Prostate gland (tissue), 2 donors: ENCODE measurements around the gene PLCD3. TPM values are rescaled to one million over a fixed set of nuclear protein-coding genes. Genes with fewer than 3 reads are reported as not detected.

Source experiments
- DNase-seq: peaks from one replicate; pipeline ENCODE4 v3.0.0-alpha.2; 2019; ENCODE audit warnings: low spot score
- H3K27ac ChIP-seq, 2 donors: fragments of 200-600 bp; sonication (generic); 2 replicates each; pipeline ENCODE4 v1.5.1; 2017 to 2019
- H3K27me3 ChIP-seq: fragments of 200-600 bp; sonication (generic); replicated peaks from 2 replicates; pipeline ENCODE4 v1.5.1; 2019; ENCODE audit not compliant: insufficient read depth
- H3K36me3 ChIP-seq, 2 donors: fragments of 200-600 bp; sonication (generic); 1 replicate in 1 of 2; 2 replicates in 1 of 2; pipeline versions ENCODE4 v1.5.1 to v1.8.1; 2017 to 2019
- H3K4me1 ChIP-seq: fragments of 200-600 bp; sonication (generic); replicated peaks from 2 replicates; pipeline ENCODE4 v1.5.1; 2019
- H3K4me3 ChIP-seq, 2 donors: fragments of 200-600 bp; sonication (generic); 2 replicates each; pipeline ENCODE4 v1.5.1; 2017 to 2019
- H3K9me3 ChIP-seq: fragments of 200-600 bp; sonication (generic); 2 replicates; pipeline ENCODE4 v1.5.1; 2017
- CTCF ChIP-seq, 4 experiments: fragments of 200-600 bp in 2 of 4; fragments of 450-650 bp in 2 of 4; sonication (generic) in 2 of 4; IDR thresholded peaks; 1 replicate in 3 of 4; 2 replicates in 1 of 4; pipeline ENCODE4 v1.5.1; 2016 to 2019; ENCODE audit warnings: antibody characterized with exemption in 4 of 4, mild to moderate bottlenecking in 2 of 4, moderate library complexity in 2 of 4
- POLR2A ChIP-seq: fragments of 450-650 bp; IDR thresholded peaks from one replicate; pipeline ENCODE4 v1.6.1; 2016; ENCODE audit warnings: antibody characterized with exemption, mild to moderate bottlenecking
- POLR2AphosphoS5 ChIP-seq: sonication (generic); formaldehyde crosslinking; IDR thresholded peaks from one replicate; pipeline ENCODE4 v1.6.1; 2017; ENCODE audit warnings: antibody characterized with exemption
- WGBS: methylation state at CpG from one replicate; pipeline ENCODE4 v1.1.5; 2018; 5-methylcytosine and 5-hydroxymethylcytosine counted together
- intact Hi-C: fragments of 100-400 bp; cut with DNase I; formaldehyde crosslinking; loops from one replicate; pipeline ENCODE4 v1.14.2; 2022
- total RNA-seq, 2 donors: library from RNA; depleted of rRNA; stranded (reverse); fragments of >200 nt; gene quantifications; one replicate each; pipeline ENCODE4 v1.1.0, GENCODE V29; 2016

The PLCD3 gene
- total RNA-seq, 2 donors from 2014 or later, result 34.7 to 154 TPM

- TF ChIP-seq POLR2AphosphoS5, result no peak
- no peak for TF ChIP-seq CTCF (IDR thresholded peaks at IDR 0.05)
- TF ChIP-seq POLR2A, result no peak
- Histone ChIP-seq H3K27ac (peak overlapping the region; percentile 99), H3K4me1 (no peaks in the 10 kb centered on the region), H3K27me3 (no peaks in the 10 kb centered on the region), H3K4me3 (no peak overlapping the region), H3K36me3 (no peaks in the 10 kb centered on the region), H3K9me3 (no peaks in the 10 kb centered on the region)
- WGBS, result 70% methylated on average over 4 of the region's 4 CpGs
- no peak for DNase-seq
- intact Hi-C loops, result loop anchor here (5.0 kb wide), 1 partner anchor 171 kb away; the partner anchor contains the start of gene MAP3K14
Measured at GRCh38 chr17:45146592-45146889, 14.2 kb upstream of the PLCD3 start.

- no peaks in the 10 kb centered on the region for H3K4me1 ChIP-seq
- TF ChIP-seq POLR2A (no peak), POLR2AphosphoS5 (no peak), CTCF (IDR thresholded peaks at IDR 0.05) (no peak)
- intact Hi-C loops, result loop anchor here (5.0 kb wide), 1 partner anchor 171 kb away; the partner anchor contains the start of gene MAP3K14
Measured at GRCh38 chr17:45146166-45146565, 13.9 kb upstream of the PLCD3 start.

GRCh38 chr17:45145035-45145389 is 12.7 kb upstream of the PLCD3 start:
- intact Hi-C loops, result loop anchor here (5.0 kb wide), 1 partner anchor 172 kb away; the partner anchor contains the start of gene MAP3K14
- H3K27me3 ChIP-seq, result no peaks in the 10 kb centered on the region
- H3K27ac ChIP-seq, result peak overlapping the region; percentile 93 to 94
- no peaks in the 10 kb centered on the region for H3K9me3 ChIP-seq
- DNase-seq, result no peak
- H3K36me3 ChIP-seq, result no peaks in the 10 kb centered on the region
- WGBS, result 66% methylated on average over 8 of the region's 8 CpGs
- no peaks in the 10 kb centered on the region for H3K4me1 ChIP-seq
- H3K4me3 ChIP-seq, result peak overlapping the region; percentile 29 to 42
- no peak for TF ChIP-seq CTCF (IDR thresholded peaks at IDR 0.05)
- no peak for TF ChIP-seq POLR2AphosphoS5
- no peak for TF ChIP-seq POLR2A

More at GRCh38 chr17:45146166-45146565, 13.9 kb upstream of the PLCD3 start:
- no peak overlapping the region for H3K4me3 ChIP-seq
- no peaks in the 10 kb centered on the region for H3K9me3 ChIP-seq
- no peak for DNase-seq
- WGBS, result 89% methylated on average over 10 of the region's 10 CpGs
- H3K27me3 ChIP-seq, result no peaks in the 10 kb centered on the region
- no peaks in the 10 kb centered on the region for H3K36me3 ChIP-seq
- peak overlapping the region; percentile 99 for H3K27ac ChIP-seq

GRCh38 chr17:45144199-45145034 is 12.1 kb upstream of the PLCD3 start:
- H3K27ac ChIP-seq, result peak overlapping the region; percentile 93 to 94
- H3K36me3 ChIP-seq, result no peaks in the 10 kb centered on the region
- intact Hi-C loops, result loop anchor here (5.0 kb wide), 1 partner anchor 173 kb away; the partner anchor contains the start of gene MAP3K14
- H3K4me1 ChIP-seq, result no peaks in the 10 kb centered on the region
- WGBS, result 13% methylated on average over 46 of the region's 71 CpGs
- TF ChIP-seq CTCF (IDR thresholded peaks at IDR 0.05) (peak in 1 of 4 experiments; percentile 1), POLR2A (no peak), POLR2AphosphoS5 (no peak)
- peak overlapping the region; percentile 29 to 42 for H3K4me3 ChIP-seq
- DNase-seq, result peak; percentile 56
- no peaks in the 10 kb centered on the region for H3K9me3 ChIP-seq
- no peaks in the 10 kb centered on the region for H3K27me3 ChIP-seq

- Histone ChIP-seq H3K27me3 (no peaks in the 10 kb centered on the region), H3K9me3 (no peaks in the 10 kb centered on the region), H3K27ac (peak overlapping the region; percentile 93 to 94), H3K4me1 (no peaks in the 10 kb centered on the region), H3K36me3 (no peaks in the 10 kb centered on the region), H3K4me3 (peak overlapping the region; percentile 29 to 42)
- WGBS, result 8% methylated on average over 21 of the region's 21 CpGs
- DNase-seq, result peak; percentile 89
- TF ChIP-seq CTCF (IDR thresholded peaks at IDR 0.05) (peak in 1 of 4 experiments; percentile 12), POLR2A (peak; percentile 57), POLR2AphosphoS5 (peak; percentile 84)
- intact Hi-C loops, result no loop called here
Measured at GRCh38 chr17:45143767-45144198, 11.5 kb upstream of the PLCD3 start.
